T-helper 2 cell treated with Interferon-gamma antibody and Interleukin-4, amounts not matched to agents 100 ng/mL and 5 ng/mL, for 36 hours (primary cell): Measurements from ENCODE around the gene TFR2. TPM values are rescaled to one million over a fixed set of nuclear protein-coding genes. Genes with fewer than 3 reads are reported as not detected.

Experiments used
- intact Hi-C: fragments of 100-400 bp; cut with micrococcal nuclease; formaldehyde crosslinking; loops from one replicate; pipeline ENCODE4 v1.15.1; 2023
- total RNA-seq: library from RNA; stranded (reverse); gene quantifications from 2 replicates; pipeline ENCODE4 v1.2.3, GENCODE V29; 2022

Gene TFR2
- total RNA-seq, 1 donor from 2014 or later: 13.5 TPM

DNA sequence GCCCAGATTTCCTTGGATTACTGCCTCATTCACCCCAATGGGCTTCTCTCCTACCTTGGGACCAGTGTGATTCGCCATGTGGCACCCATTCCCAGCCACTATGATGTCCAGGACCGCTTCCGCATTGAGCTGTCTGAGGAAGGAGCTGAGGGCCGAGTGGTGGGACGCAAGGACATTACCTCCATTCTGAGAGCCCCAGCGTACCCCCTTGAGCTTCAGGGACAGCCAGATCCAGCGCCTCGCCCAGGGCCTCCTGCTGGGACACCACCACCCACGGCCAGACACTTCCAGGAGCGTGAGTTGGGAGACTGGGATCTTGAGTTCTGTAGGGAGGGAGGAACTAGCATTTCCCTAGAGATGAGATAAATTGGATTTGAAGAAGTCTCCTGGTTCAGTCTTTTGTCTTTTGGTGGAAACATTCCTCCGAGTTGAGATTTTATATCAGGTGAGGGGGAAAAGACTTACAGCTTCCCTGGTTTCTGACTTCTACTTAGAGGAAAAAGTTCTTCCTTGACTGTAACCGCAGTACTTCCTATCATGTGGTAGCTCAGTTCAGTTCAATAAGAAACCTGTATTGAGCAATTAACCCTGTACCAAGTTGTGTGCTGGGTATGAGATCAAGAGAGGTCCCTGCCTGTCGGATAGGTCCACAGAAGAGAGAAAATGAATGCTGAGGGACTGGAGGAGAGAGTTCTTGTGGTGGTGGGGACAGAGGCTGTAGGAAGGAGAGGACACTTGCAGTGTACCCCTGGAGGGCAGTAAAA is 27.8 kb downstream of the TFR2 start:
- intact Hi-C loops: no loop called here

- intact Hi-C loops: loop anchor here (1.0 kb wide), 6 partner anchors 9 to 92 kb away; partner anchors contain the start of genes AGFG2, FBXO24, GNB2 and LRCH4
These were observed 28.5 kb downstream of the TFR2 start for GRCh38 chr7:100612730-100613390.

DNA sequence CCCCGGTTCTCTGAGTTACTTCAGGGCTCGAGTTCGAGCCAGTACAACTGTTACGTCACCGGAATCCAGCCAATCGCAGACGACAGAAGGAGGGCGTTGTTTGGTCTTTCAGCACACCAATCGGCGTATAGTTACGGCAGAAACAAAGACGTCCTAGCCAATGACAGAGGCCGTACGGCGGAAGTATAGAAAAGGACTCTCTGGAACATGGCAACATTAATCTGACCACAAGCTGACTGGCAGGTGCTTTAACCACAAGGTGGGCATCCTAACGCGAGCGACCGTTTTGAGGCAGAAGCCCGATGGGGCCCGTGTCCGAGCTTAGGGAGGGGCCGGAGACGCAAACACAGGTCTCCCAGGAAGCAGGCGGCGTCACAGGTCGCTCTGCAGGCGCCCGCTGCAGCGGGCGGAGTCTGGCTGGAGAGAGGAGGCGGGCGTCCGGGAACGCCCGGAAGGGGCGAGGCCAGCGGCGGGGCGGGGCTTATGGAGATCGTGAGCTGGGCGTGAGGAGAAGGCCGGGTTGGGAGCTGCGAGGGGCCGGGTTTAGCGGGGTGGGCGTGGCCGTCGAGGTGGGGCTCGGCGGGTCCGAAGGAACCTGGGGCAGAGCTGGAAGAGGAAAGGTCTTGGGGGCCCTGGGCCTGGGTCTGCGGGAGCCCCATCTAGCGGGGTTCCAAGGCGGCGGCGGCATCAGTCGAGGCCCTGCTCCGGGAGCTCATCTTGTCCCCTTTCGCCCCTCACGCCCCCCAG is 29.2 kb downstream of the TFR2 start, which contains the start of gene MOSPD3:
TSS of gene MOSPD3 (plus strand) at position 558 of the 747 bp plus-strand sequence. CDS start 252 bp downstream, outside the sequence.
- intact Hi-C loops: loop anchor here (1.0 kb wide), 6 partner anchors 8 to 93 kb away; partner anchors contain the start of genes AGFG2, FBXO24, GNB2 and LRCH4

DNA sequence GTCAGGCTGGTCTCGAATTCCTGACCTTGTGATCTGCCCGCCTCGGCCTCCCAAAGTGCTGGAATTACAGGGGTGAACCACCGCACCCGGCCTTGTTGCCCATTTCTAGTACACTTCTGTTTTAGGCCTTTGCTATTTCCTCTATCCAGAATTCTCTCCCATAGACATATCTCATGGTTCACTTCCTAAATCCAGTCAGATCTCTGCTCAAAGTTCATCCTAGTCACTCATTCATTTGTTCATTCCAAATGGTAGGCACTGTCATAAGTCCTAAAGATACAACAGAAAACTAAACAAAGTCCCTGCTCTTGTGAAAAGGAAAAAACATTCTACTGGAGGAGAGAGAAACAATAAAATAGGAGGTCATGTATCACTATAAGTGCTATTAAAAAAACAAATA is 31.4 kb downstream of the TFR2 start:
- intact Hi-C loops: no loop called here

- intact Hi-C loops: no loop called here
These were observed 34.2 kb downstream of the TFR2 start for GRCh38 chr7:100607111-100607510.

DNA sequence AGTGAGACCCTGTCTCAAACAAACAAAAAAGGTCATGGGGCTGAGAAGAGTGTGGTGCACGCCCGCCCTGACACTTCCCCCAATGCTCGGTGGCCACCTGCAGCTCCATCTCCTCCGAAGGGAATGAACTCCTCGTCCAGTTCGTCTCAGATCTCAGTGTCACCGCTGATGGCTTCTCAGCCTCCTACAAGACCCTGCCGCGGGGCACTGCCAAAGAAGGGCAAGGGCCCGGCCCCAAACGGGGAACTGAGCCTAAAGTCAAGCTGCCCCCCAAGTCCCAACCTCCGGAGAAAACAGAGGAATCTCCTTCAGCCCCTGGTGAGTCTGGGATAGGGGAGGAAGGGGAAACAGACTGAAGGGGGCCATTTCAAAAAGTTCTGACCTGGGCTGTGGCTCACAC is 35.0 kb downstream of the TFR2 start:
- intact Hi-C loops: no loop called here

GRCh38 chr7:100604976-100605911 is 36.1 kb downstream of the TFR2 start:
- intact Hi-C loops: loop anchor here (1.0 to 2.0 kb wide), 6 partner anchors 7 to 86 kb away; partner anchors contain the start of genes AGFG2, FBXO24, GNB2 and LRCH4

DNA sequence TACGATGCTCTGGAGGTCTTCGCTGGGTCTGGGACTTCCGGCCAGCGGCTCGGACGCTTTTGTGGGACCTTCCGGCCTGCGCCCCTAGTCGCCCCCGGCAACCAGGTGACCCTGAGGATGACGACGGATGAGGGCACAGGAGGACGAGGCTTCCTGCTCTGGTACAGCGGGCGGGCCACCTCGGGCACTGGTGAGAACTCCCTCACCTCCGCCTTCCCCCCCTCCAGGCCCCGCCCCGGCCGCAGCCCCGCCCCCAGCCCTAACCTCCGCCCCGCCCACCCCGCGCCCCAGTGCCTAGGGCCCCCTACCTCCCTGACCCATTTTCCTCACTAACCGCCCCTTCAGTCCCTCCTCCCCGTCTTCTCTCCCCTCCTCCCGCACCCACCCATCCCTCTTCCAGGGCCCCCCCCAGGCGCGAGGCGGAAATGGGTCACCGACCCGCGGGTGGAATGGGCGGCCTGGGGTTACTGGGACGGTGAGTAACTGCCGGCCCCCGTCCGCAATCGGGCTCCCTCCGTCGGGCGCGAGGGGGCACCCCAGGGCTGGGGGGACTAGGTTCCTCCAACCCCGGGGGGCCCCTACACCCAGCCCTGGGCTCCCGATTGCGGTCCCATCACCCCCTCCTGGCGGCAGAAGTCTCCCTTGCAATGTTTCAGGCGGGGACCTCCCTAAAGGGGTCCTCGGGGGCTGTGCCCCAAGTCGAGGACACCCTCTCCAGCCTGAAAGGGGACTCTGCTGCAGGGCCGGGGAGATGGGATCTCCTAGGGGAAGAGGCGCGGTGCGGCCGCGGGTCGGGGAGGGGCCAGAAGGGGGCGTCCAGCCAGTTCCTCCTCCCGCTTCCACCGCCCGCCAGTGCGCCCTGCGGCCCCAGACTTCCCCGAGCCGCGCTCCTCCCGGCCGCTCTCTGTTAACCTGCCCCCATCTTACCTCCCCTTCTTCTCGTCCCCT is 37.0 kb downstream of the TFR2 start:
- intact Hi-C loops: loop anchor here (1.0 to 2.0 kb wide), 6 partner anchors 8 to 87 kb away; partner anchors contain the start of genes AGFG2, FBXO24, GNB2 and LRCH4

GRCh38 chr7:100603726-100604027 is 37.7 kb downstream of the TFR2 start:
- intact Hi-C loops: loop anchor here (1.0 to 2.0 kb wide), 6 partner anchors 9 to 88 kb away; partner anchors contain the start of genes AGFG2, FBXO24, GNB2 and LRCH4

- intact Hi-C loops: no loop called here
These were observed 38.2 kb downstream of the TFR2 start for GRCh38 chr7:100602889-100603725.

DNA sequence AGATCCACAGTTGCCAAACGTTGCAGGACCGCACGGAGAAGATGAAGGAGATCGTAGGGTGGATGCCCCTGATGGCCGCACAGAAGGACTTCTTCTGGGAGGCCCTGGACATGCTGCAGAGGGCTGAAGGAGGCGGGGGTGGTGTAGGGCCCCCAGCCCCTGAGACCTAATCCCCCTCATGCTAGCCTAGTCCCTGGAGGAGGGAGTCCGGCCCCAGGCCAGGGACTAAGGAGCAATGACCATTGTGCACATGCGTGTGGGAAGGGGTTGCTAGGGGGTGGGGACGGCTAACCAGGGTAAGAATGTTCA is 40.7 kb downstream of the TFR2 start:
- intact Hi-C loops: no loop called here

GRCh38 chr7:100599911-100600729 is 41.2 kb downstream of the TFR2 start:
- intact Hi-C loops: no loop called here

- intact Hi-C loops: no loop called here
These were observed 42.9 kb downstream of the TFR2 start for GRCh38 chr7:100598425-100598824.

DNA sequence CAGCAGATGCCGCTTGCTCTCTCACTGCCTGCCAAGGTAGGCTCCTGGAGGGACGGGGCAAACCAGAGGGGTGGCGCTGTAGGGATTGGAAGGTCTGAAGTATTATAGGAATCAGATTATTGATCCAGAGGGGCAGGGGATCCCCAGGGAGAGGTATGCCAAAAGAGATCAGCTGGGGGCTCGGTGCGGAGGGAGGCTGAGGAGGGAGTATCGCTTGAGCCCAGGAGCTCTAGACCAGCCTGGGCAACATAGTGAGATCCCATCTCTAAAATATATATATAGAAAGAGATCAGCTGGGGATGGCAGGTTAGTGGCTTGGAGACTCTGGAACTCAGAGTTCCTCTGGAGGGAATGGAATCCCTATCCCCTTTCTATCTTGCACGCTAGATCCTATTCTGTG is 46.2 kb downstream of the TFR2 start:
- intact Hi-C loops: no loop called here

DNA sequence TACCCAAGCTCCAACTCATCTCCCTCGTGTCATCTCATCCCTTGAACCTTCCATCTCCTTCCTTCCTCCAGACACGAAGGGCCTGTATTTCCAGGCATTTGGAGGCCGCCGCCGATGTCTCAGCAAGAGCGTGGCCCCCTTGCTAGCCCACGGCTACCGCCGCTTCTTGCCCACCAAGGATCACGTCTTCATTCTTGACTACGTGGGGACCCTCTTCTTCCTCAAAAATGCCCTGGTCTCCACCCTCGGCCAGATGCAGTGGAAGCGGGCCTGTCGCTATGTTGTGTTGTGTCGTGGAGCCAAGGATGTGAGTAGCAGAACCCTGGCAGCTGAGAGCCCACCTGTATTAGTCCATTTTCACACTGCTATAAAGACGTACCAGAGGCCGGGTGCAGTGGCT is 49.8 kb downstream of the TFR2 start:
- intact Hi-C loops: no loop called here

DNA sequence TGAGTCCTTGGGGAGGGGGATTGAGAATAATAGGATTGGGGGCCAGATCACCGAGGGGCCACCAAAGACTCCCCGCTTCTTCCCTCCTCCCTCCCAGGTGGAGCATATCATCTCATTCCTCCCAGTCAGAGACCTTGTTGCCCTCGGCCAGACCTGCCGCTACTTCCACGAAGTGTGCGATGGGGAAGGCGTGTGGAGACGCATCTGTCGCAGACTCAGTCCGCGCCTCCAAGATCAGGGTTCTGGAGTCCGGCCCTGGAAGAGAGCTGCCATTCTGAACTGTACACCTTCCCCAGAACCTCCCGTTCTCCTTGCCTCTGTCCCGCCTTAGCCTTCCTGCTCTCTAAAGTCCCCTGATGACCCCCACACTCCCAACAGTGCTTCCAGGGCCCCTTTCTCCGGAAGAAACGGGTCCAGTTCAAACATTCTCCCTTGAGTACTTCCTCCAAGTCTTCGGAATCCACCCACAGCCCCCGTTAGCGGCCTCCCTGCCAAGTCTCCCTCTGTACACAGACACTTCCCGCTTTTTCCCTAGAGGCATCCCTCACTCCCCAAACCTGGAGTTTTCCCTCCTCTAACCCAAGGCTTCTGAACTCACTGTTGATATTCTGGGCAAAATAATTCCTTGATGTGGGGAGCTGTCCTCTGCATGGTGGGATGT is 51.1 kb downstream of the TFR2 start:
- intact Hi-C loops: no loop called here

DNA sequence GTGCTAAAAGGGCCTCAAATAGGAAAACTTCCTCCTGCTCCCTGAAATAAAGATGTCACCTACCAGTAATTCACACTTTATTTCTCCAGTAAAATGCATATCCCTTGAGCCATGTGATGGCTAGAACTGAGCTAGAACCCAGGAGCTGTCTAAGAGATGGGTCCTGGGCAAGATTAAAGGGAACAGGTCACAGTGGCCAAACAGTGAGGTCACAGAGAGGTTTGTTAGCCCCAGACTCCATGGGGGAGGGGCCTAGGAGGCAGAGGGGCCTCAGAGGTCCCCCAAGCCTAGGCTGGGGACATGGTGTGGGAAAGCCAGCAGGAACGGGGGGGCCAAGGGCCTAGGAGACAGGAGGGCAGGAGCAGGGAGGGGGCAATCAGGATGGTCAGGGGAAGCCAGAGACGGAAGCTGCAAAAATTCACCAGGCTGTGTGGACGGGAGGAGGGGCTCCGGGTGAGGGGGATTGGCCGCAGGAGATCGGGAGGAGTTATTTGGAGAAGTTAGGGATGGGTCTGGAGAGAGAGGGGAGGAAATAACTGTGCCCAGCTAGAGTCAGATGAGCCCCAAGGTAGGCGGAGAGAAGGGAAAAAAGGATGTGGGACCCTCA is 51.9 kb downstream of the TFR2 start:
- intact Hi-C loops: loop anchor here (5.0 kb wide), 1 partner anchor 103 kb away; the partner anchor contains the start of gene GIGYF1
